HG03558 (cell line): ENCODE measurements around the gene SUN2.

ENCODE experiments used
- ATAC-seq: cut with Tn5 transposase; IDR thresholded peaks from one replicate; pipeline ENCODE4 v1.9.1; 2021; ENCODE audit warnings: moderate number of reproducible peaks; ENCODE audit not compliant: unreplicated experiment; ENCODE audit errors: extremely low read depth

Gene SUN2

DNA sequence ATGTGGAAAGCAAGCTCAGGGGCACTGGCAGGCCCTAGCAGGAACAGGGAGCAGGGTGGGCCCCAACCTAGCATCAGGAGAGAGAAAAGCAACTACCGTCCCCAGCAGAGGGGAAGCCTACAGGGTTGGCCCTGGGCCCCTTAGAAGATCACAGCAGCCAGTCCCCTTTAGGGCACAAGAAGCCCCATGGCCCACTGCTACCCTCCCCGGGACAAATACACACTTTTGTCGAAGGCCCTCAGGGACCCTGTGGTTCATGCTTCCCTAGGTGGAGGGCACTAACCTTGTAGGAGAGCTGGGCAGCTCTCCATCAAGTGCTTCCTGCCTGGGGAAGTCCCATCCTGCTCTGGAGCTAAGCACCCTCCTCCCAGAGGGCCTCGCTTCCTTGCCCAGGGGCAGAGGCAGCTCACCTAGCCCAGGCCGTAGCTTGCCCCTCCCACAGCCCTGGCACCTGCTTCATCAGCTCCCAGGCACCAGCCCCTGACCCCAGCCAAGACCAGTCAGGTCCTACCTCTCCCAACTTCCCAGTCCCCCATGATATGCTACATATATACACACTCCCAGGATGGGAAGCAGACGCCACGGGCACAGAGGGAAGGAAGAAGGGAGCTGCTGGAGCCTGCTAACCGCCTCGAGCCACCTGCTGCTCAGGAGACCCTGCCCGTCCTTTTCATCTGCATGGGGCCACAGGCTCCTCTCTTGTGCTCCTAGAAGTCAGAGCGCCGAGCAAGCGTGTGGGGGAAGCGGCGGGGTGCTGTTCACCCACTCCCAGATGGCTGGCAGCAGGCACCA lies 20.1 kb downstream of the SUN2 start:
- no peak for ATAC-seq

DNA sequence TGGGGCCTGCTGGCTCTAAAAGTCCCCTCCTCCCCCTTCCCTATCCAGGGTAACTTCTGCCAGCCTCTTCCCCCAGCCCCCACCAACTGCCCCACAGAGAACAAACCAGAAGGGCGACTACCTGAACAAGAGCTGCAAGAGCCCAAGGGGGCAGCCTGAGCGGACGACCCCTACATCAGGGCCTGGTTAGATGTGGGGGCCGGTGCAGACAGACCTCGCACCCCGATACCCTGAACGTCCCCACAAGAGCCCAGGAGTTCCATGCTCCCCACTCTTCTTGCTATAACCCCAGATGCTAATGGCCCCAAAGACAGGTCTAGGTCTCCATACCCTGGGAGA lies 20.7 kb downstream of the SUN2 start:
- ATAC-seq = no peak

DNA sequence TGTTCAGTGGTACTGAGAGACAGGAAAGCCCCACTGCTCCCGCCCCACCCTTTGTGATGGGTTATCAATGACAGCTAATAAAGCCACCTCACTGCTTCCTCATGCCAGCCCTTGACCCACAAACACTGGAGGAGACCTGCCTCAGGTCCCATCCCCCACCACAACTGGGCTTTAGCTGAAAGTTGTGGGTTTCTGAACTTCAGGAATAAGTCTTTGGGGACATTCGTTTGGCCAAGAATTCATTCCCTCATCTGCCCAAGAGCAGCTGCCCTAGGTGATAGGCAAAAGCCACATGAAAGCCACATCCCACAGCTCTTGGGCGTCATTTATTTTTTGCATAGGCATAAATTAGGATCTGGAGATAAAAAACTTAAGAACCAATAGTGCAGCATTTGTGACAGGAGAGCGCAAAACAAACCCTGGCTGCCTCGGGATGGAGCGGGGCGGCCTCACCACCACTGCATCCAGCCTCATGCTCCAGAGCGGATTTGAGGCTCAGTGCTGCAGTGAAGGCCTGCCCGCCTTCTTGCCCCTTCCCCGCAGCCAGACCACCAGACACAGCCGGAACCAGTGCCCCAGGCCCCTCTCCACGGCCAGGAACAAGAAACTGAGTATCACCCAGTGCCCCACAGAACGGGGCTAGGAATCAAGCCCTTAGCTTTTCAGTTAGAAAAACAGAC lies 21.2 kb downstream of the SUN2 start:
- no peak for ATAC-seq

DNA sequence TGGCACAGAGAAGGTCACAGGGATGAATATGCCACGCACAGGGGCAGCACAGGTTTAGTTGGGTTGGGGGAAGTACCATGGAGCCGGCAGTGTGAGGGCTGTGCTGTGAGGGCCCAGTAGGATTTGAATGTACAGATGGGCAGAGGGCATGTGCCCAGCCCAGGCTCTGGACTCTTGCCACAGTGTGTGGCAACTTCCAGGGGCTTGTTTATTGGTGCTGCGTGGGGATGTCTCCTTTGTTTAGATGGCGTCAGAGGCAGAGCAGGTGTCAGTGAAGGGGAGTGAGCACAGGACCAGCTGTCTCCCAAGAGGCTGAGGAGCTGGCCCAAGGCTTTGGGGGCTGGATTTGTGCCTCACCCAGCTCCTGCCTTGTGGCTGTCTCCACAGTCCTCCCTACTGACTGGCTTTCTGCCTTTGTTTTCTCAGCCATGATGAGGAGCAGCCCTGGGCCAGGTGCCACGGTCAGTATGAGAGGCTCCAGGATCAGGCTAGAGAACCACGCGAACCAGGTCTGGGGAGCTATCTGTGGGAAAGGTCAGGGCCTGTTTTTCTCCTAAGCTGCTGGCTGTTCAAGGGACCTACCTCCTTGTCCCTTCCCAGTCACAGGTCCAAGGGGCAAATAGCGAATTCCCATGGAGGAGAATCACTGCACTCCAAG lies 21.9 kb downstream of the SUN2 start:
- no peak for ATAC-seq

DNA sequence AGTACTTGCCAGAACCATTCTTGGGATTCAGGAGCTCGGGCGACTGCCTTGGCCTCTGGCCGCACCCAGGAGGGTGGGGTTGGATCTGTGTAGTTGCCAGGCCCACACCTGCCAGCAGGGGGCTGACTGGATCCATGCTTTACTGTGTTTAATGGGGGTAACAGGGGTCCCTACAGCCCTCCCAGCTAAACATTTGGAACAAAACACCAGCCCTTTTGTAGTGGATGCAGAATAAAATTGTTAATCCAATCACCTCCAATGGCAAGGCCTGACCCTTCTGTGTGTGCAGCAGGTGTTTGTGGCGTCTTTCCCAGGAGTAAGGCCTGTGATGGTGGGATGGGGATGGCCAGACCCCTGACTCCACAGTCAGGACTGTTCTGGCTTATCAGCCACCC lies 22.5 kb downstream of the SUN2 start:
- no peak for ATAC-seq

GRCh38 chr22:38732251-38732815 lies 23.5 kb downstream of the SUN2 start:
- ATAC-seq = no peak

DNA sequence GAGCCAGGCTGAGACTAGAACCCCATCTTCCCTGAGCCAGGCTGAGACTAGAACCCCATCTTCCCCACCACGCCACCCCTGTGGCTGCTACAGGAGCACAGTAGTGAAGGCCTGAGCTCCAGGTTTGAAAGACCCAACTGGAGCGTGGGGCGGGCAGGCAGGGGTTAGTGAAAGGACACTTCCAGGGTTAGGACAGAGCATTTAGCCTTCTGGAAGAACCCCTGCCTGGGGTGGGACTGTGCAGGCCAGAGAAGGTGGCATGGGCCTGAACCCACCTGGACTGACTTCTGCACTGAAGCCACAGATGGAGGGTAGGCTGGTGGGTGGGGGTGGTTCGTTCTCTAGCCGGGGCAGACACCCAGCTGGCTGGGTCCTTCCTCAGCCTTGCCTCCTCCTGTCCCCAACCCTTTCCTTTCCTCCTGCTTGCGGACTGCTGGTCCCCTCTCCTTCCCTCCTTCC lies 24.1 kb downstream of the SUN2 start:
- no peak for ATAC-seq

GRCh38 chr22:38730411-38730871 lies 25.4 kb downstream of the SUN2 start:
- no peak for ATAC-seq

GRCh38 chr22:38729946-38730345 lies 25.9 kb downstream of the SUN2 start:
- ATAC-seq = no peak

- ATAC-seq = no peak
These were observed 26.7 kb downstream of the SUN2 start for GRCh38 chr22:38728871-38729796.

DNA sequence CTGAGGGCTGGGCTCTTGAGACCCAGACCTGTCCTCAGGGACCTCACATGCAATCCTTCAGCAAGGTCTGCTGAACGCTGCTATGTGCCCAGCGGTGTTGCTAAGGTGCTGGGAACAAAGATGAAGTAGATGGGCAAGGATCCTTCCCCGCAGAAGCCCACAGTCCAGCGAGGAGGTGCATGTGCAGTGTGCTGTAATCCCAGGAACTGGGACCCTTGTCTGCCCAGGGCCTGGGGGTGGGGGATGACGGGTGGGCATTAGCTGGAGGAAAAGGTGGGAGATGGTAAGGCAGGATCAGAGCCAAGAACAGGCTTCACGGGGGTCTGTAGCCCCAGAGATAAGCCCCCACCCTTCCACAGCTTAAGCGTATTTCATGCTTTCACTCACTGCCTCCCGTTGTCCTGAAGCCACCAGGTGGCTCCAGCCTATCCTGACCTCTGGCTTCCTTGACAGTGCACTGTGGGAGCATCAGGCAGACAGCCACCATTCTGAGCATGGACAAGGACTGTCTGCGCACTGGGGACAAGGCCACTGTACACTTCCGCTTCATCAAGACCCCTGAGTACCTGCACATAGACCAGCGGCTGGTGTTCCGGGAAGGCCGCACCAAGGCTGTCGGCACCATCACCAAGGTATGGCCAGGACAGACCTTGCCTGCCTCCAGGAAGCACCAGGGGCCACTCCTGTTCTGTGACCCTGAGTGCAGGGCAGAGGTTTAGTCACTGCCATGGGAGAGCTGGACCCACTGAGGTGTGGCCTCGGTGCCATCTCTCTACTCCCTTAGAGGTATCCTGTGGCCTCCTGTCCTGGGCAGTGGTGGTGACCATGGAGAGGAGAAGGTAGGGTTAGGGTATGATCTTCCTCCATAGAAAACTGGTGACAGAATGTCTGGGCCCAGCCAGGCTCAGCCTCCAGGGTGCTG lies 28.0 kb downstream of the SUN2 start:
- ATAC-seq = no peak

GRCh38 chr22:38727123-38727522 lies 28.7 kb downstream of the SUN2 start:
- no peak for ATAC-seq

- no peak for ATAC-seq
These were observed 29.7 kb downstream of the SUN2 start for GRCh38 chr22:38725900-38726655.

GRCh38 chr22:38724926-38725571 lies 30.7 kb downstream of the SUN2 start:
- no peak for ATAC-seq

- ATAC-seq = no peak
These were observed 31.6 kb downstream of the SUN2 start for GRCh38 chr22:38724176-38724575.

- ATAC-seq = no peak
These were observed 34.2 kb downstream of the SUN2 start for GRCh38 chr22:38721551-38721950.

DNA sequence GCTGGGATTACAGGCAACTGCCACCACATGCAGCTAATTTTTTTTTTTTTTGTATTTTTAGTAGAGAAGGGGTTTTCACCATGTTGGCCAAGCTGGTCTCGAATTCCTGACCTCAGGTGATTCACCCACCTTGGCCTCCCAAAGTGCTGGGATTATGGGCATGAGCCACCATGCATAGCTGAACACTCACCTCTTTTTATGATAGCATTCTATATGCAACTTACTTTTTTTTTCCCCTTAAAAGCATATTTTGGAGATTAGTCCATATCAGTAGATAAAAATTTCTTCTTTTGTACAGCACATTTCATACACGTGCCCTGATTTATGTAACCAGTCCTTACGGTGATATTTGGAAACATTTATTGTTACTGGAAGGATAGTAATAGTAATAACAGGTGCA lies 35.4 kb downstream of the SUN2 start:
- ATAC-seq = no peak

GRCh38 chr22:38719196-38719595 lies 36.6 kb downstream of the SUN2 start:
- no peak for ATAC-seq
